GM19240 (cell line): ENCODE measurements around the gene PSMF1.

Experiments used
- DNase-seq: peaks from one replicate; pipeline ENCODE4 v3.0.0; 2011; ENCODE audit warnings: low spot score; ENCODE audit not compliant: insufficient read length

The PSMF1 gene

DNA sequence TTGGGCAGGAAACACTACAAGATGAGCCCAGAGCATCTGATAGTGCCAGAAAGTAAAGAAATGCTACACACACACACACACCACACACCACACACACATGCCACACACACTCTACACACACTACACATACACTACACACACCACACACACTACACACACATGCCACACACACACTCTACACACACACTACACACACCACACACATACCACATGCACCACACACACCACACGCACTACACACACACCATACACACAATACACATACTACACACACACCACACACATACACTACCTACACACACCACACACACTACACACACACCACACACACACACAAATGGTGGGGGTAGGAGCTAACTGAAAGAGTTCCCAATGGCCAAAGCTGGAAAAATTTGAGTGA is 69.9 kb downstream of the PSMF1 start:
- no peak for DNase-seq

DNA sequence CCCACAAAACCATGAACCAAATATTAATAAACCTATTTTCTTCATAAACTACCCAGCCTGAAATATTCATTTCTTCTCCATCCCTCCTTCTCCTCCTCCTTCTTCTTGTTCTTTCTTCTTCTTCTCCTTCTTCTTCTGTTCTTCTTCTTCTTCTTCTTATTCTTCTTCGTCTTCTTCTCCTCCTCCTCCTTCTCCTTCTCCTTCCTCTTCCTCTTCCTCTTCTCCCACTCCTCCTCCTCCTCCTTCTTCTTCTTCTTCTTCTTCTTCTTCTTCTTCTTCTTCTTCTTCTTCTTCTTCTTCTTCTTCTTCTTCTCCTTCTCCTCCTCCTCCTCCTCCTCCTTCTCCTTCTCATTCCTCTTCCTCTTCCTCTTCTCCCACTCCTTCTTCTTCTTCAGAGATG is 71.4 kb downstream of the PSMF1 start:
- no peak for DNase-seq

GRCh38 chr20:1190847-1191246 is 72.4 kb downstream of the PSMF1 start:
- DNase-seq: no peak

DNA sequence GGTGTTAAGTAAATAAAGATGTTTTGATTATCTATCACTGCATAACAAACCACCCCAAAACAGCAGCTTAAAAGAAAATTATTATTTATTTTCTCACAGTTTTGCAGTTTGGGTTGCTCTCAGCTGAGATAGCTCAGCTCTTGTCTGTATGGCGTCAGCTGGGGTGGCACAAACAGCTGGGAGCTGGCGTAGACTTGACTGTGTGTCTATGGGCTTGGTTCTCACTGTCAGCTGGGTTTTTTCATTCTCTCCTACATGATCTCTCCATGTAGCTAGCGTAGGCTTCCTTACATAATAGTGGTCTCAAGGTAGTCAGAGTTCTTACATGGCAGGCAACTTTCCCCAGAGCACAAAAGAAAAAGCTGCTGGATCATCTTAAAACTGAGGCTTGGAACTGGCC is 72.9 kb downstream of the PSMF1 start:
- DNase-seq: no peak

DNA sequence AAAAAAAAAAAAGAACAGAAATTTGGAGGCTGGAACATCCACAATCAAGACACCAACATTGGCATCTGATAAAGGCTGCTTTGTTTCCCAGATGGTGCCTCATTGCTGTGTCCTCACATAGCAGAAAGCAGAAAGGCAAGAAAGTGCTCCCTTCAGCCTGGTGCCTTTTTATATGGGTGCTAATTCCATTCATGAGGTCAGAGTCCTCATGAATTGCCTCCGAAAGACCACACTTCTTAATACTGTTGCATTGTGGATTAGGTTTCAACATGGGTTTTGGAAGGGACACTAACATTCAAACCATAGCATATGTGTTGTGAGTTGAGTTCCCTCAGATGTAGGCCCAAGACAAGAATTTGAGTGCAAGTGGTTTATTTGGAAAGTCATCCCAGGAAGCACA is 76.8 kb downstream of the PSMF1 start:
- no peak for DNase-seq

GRCh38 chr20:1196634-1197033 is 78.2 kb downstream of the PSMF1 start:
- DNase-seq: no peak

GRCh38 chr20:1197801-1198200 is 79.4 kb downstream of the PSMF1 start:
- no peak for DNase-seq

GRCh38 chr20:1198751-1199150 is 80.3 kb downstream of the PSMF1 start:
- DNase-seq: no peak

DNA sequence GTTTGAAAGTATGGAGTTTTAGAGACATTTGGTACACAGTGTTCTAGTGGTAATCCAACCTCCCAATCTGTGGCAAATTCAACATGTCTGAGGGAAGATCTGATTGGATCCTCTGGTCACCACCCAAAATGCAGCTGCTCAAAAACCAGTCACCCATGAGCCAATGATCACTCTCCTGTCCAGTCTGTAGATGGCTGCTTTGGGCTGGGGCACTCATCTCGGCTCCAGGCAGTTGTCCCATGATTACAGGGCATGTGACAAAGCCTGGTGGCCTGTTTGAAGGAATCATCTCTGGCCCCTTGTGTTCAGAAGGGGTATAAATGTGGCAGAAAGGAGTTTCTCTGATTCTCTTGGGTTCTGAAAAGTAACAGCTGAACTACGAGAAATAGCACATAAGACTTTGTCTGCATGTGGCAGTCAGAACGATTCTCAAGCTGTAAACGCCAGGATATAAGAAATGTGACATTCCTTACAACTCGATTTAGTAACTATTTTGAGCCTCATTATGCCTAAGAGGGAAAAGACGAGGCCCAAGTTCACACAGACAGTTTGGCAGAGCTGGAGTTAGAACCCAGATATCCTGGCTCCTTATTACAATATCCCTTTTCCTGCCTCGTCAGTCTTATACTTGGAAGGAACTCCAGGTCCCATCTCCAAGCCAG is 80.9 kb downstream of the PSMF1 start:
- no peak for DNase-seq

DNA sequence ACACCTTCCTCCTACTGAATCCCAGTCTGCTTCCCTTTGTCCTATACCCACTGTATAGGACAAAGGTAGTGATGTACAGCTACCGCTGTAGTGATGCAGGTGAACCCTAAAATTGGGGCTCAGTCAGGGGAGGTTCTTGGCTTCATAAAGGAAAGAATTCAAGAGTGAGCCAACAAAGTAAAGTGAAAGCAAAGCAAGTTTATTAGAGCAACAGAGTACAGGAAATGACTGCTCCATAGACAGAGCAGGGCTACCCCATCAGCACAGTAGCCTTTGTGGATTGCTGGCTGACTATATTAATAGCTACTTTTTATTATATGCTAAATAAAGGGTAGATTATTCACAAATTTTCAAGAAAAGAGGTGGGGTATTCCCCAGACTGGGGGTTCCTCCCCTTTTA is 81.6 kb downstream of the PSMF1 start:
- no peak for DNase-seq

GRCh38 chr20:1202762-1203504 is 84.5 kb downstream of the PSMF1 start, which contains the start of gene C20orf202:
C20orf202 (plus strand) TSS chr20:1203454; CDS start chr20:1203586, 132 bp downstream.
- no peak for DNase-seq

- no peak for DNase-seq
Observed at GRCh38 chr20:1203630-1204029, 85.2 kb downstream of the PSMF1 start.

DNA sequence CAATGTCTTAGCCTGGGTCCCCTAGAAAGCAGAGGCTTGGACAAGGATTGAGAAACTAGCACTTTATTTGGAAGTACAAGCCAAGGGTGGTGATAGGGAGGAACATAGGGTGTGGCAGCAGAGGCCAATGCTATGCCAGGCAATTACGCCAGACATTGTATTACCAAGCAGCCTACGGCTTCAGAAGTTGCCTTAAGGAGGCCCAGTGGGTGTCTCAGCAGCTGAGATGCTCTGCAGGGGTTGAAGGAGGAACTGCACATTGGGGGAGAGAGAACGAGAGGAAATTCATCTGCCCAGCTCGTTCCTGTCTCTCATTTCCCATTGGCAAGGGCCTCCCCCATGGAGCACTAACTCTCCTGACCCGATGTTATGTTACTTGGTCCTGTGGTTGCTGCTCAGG is 85.7 kb downstream of the PSMF1 start:
- DNase-seq: no peak

DNA sequence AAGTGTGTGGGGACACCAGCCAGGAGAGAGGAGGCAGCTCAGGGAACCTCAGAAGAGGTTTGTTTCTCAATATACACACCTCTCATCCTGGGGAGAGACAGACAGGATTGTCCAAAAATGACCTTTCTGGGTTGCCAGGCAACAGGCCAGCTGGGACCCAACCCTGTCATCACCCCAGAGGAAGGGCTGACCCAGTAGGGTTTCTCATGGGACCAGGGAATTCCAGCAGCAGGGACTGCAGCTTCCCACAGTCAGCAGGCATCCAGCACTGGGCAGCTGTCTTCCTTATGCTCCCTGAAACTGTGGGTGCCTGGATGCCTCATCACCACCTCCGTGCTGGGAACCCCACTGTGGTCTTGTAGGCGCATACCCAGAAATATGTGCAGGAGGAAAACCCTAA is 86.2 kb downstream of the PSMF1 start:
- DNase-seq: no peak

DNA sequence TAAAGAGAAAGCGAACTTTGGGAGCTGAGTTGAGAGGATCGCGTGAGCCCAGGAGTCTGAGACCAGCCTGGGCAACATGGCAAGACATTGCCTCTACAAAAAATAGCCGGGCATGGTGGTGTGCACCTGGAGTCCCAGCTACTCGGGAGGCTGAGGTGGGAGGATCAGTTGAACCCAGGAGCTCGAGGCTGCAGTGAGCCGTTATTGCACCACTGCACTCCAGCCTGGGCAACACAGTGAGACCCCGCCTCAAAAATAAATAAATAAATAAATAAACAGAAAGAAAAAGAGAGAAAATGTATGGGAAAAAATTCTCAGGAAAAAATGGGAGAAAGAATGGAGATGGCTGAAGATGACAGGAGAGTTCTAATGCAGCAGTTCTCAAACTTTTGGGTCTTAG is 87.4 kb downstream of the PSMF1 start:
- DNase-seq: no peak

GRCh38 chr20:1206366-1207148 is 88.2 kb downstream of the PSMF1 start:
- no peak for DNase-seq

DNA sequence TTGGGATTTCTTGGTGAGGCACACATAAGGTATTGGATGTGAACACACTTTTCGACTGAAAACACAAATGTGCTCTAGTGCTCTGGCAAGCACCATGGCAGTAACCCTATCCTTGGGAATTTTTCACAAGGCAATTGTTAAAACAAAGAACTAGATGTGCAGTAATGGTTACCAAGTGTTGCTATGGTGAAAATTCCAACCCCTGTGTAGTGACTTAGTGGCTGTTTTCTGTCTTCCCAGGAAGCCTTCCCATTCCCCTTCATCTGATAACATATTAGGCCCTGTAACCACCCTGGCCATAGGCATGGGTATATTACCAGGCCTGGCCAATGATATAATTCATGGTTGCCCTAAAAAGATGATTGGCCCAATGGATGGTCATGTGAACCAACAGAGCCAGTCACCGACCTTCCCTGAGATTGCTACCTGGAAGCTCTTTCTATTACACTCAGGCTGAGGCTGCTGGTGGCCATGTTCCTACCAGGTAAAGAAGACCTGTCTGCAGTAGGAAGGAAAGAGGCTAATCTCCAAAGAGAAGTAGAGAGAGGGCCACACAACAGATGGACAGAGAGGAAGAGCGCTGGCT is 89.0 kb downstream of the PSMF1 start:
- DNase-seq: no peak

GRCh38 chr20:1209447-1210387 is 91.3 kb downstream of the PSMF1 start:
- DNase-seq: no peak

GRCh38 chr20:1210501-1210900 is 92.1 kb downstream of the PSMF1 start:
- no peak for DNase-seq

DNA sequence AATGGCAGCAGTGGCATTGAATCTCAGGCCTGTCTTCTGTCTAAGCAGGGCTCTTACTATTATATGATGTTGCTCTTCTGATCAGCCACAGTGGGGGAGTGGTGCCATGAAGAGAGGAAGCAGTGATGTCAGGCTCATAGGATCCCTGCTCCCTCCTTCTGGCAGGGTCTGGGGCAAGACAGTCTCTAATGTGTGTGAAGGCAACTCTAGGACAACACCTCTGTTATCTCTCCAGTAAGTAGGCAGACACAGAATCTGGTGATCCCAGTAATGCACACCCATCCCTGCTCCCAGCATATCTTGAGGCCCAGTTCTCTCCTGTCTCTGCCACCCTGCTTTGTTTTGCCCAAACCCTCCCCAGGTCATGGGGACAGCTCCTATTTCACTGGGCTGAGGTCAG is 93.6 kb downstream of the PSMF1 start:
- DNase-seq: no peak
